Measurements from ENCODE around the gene C1orf226. TPM values are rescaled to one million over a fixed set of nuclear protein-coding genes. Genes with fewer than 3 reads are reported as not detected.

C1orf226 gene
- total RNA-seq, 2 donors from 2014 or later, result not detected

- H3K36me3 Mint-ChIP-seq (ENCODE audit: low read depth), result peaks cover 2% of the 10 kb centered on the region
- no peak overlapping the region for H3K4me3 Mint-ChIP-seq
- peaks cover 49% of the 10 kb centered on the region for H3K27me3 Mint-ChIP-seq
- ATAC-seq, result no peak
- no peaks in the 10 kb centered on the region for H3K9me3 ChIP-seq (ENCODE audit: control insufficient read depth, low read length, poor library complexity, severe bottlenecking)
- H3K27ac Mint-ChIP-seq, result no peak overlapping the region
- peaks cover 19% of the 10 kb centered on the region for H3K4me1 Mint-ChIP-seq
- no peak for DNase-seq
Measured at GRCh38 chr1:162389021-162389818, 7.7 kb downstream of the C1orf226 start.

DNA sequence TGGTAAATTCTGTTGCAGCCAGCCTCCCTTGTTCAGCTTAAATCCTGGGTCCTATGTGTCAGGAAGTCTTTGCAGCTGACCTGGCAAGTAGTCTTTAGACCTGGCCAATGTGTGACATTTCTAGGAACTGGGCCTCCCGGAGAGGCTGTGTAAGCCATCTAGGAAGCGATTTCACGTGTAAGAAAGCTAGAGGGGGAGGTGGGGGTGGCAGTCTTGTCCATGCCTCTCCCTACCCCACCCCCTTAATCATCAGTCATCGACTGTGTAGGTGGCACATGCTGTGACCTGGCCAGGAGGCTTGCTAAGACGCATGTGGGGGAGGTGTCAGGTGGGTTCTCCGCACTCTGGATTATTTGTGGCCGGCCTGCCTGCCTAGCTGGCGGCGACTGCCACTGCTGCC is 8.4 kb downstream of the C1orf226 start:
- peaks cover 19% of the 10 kb centered on the region for H3K4me1 Mint-ChIP-seq
- peaks cover 49% of the 10 kb centered on the region for H3K27me3 Mint-ChIP-seq
- DNase-seq, result no peak
- no peak for ATAC-seq
- H3K27ac Mint-ChIP-seq, result no peak overlapping the region
- H3K36me3 Mint-ChIP-seq (ENCODE audit: low read depth), result peaks cover 2% of the 10 kb centered on the region
- H3K4me3 Mint-ChIP-seq, result no peak overlapping the region
- H3K9me3 ChIP-seq (ENCODE audit: control insufficient read depth, low read length, poor library complexity, severe bottlenecking), result no peaks in the 10 kb centered on the region

DNA sequence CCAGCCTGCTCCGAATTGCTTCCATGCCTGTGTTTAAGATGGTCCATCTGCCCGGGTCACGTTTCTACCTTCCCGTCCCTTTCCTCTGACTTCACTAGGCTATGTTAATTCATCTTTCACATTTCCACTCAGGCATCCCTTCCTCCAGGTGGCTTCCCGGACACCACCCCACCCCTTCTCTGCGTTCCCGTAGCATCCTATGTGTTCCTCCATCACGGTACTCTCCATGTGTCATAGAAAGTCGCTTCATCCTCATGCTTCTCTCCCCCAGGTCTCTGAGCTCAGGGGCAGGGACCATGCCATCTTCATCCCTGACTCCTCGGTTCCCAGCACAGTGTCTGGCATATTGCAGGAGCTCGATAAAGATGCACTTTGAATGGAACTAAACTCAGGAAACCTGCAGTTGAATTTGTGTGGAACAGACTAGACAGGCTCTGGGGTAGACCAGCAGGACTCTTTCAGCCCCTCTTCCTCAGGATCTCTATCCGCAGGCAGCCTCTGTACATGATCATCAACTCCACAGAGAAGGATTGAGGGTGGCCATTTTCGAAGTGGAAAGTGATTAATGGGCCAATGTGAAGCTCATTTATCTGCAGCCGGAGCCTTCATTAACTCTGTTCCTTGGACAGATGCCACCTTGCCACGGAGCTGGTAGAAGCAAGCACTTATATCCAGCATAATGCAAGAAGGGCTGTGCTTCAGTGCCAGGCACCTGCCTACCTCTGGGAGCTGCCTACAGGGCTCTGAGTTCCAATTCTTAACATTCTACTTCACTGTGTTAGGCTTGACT is 9.1 kb downstream of the C1orf226 start:
- no peak for ATAC-seq
- H3K27ac Mint-ChIP-seq, result no peak overlapping the region
- H3K27me3 Mint-ChIP-seq, result peaks cover 49% of the 10 kb centered on the region

DNA sequence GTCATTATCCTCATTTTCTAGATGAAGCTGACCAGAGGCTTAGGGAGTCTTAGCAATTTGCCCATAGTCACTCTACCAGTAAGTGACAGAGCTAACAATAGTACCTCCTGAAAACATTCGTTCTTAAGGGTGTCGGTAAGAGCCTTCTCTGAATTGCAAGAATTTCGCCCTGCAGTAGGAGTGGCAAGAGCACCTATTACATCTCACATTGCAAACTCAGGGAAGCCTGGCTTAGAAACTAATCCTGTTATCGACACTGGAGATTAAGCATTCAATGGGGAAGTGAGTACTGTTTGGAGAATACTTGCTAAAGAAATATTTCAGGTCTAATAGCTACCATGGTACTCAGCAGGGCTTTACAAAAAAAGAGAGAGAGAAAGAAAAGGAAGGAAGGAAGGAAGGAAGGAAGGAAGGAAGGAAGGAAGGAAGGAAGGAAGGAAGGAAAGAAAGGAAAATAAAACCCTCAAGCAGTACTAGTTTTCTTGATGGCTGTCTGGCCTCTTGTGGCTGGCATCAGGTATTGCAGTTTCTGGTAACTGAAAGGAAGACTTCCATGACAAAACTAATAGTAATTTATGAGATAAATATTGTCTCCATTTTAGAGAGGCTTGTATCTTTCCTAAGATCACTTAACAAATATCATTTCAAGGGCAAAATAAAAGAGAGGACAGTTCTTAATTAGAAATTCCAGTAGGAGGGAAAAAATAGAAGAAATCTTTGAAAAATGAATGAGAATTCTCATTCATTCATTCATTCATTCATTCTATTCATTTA is 10.4 kb downstream of the C1orf226 start:
- H3K27me3 Mint-ChIP-seq, result peaks cover 48% of the 10 kb centered on the region
- no peaks in the 10 kb centered on the region for H3K9me3 ChIP-seq (ENCODE audit: control insufficient read depth, low read length, poor library complexity, severe bottlenecking)
- no peaks in the 10 kb centered on the region for H3K36me3 Mint-ChIP-seq (ENCODE audit: low read depth)
- H3K27ac Mint-ChIP-seq, result no peak overlapping the region
- H3K4me1 Mint-ChIP-seq, result peaks cover 19% of the 10 kb centered on the region
- DNase-seq, result no peak
- H3K4me3 Mint-ChIP-seq, result no peak overlapping the region
- ATAC-seq, result no peak

More for the DNA sequence above, 9.1 kb downstream of the C1orf226 start:
- H3K4me3 Mint-ChIP-seq, result no peak overlapping the region
- no peak for DNase-seq
- H3K4me1 Mint-ChIP-seq, result peaks cover 19% of the 10 kb centered on the region
- H3K36me3 Mint-ChIP-seq (ENCODE audit: low read depth), result no peaks in the 10 kb centered on the region
- no peaks in the 10 kb centered on the region for H3K9me3 ChIP-seq (ENCODE audit: control insufficient read depth, low read length, poor library complexity, severe bottlenecking)

- DNase-seq (no peak), ATAC-seq (no peak)
- H3K9me3 ChIP-seq (ENCODE audit: control insufficient read depth, low read length, poor library complexity, severe bottlenecking), result no peaks in the 10 kb centered on the region
- Mint-ChIP-seq H3K4me3 (no peak overlapping the region), H3K27me3 (peaks cover 41% of the 10 kb centered on the region), H3K36me3 (ENCODE audit: low read depth) (no peaks in the 10 kb centered on the region), H3K4me1 (peaks cover 8% of the 10 kb centered on the region), H3K27ac (no peak overlapping the region)
Measured at GRCh38 chr1:162396201-162396906, 14.8 kb downstream of the C1orf226 start.

DNA sequence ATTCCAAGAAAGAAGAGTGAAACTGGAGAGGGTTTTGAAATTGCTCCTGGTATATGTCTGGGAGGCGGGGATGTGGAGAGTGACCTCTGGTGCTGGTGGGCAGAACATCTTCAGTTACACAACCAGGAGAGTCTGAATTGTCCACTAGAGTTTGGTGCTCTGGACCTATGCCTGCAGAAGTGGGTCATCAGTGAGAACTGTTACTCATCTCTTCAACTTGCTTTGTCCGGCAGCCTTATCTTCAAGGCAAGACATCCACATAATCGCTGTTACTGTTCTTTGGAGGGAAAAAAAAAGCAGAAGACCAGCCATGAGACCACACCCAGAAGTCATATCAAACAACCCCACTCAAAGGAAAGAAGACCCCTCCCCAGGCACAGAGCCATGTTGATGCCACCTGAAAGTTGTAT is 15.5 kb downstream of the C1orf226 start:
- H3K9me3 ChIP-seq (ENCODE audit: control insufficient read depth, low read length, poor library complexity, severe bottlenecking), result no peaks in the 10 kb centered on the region
- Mint-ChIP-seq H3K4me3 (no peak overlapping the region), H3K27me3 (peaks cover 43% of the 10 kb centered on the region), H3K4me1 (peaks cover 3% of the 10 kb centered on the region), H3K27ac (no peak overlapping the region), H3K36me3 (ENCODE audit: low read depth) (no peaks in the 10 kb centered on the region)
- ATAC-seq (no peak), DNase-seq (no peak)

- H3K27ac Mint-ChIP-seq, result no peak overlapping the region
- no peak overlapping the region for H3K4me3 Mint-ChIP-seq
- DNase-seq, result no peak
- ATAC-seq, result no peak
- H3K36me3 Mint-ChIP-seq (ENCODE audit: low read depth), result no peaks in the 10 kb centered on the region
- H3K27me3 Mint-ChIP-seq, result peaks cover 53% of the 10 kb centered on the region
- H3K4me1 Mint-ChIP-seq, result no peaks in the 10 kb centered on the region
- no peaks in the 10 kb centered on the region for H3K9me3 ChIP-seq (ENCODE audit: control insufficient read depth, low read length, poor library complexity, severe bottlenecking)
Measured at GRCh38 chr1:162397943-162398560, 16.5 kb downstream of the C1orf226 start.

DNA sequence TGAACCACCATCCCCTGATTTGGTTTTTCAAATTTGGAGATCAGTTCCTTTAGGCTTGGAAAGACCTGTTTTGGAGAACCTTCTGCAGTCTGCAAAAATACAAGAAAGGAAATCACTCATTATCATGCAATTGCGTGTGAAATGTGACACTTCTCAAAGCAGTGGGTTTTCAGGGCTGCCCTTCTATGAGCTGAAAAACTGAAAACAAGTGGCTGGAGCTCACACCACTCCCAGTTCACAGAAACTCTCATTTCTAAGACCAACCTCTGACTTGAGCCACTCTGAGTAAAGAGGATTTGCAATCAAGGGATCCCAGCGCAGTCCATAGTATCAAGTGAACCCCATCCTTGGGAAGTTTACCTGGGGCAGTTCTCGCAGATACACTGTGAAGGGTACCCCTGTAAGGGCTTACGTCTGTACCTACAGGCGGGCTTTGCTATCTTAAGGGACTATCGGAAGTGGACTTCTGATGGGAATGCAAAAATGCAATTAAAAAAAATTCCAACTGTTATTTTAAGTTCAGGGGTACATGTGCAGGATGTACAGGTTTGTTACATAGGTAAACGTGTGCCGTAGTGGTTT is 17.6 kb downstream of the C1orf226 start:
- ATAC-seq (no peak), DNase-seq (no peak)
- Mint-ChIP-seq H3K4me3 (no peak overlapping the region), H3K27me3 (peaks cover 58% of the 10 kb centered on the region), H3K27ac (no peak overlapping the region), H3K4me1 (no peaks in the 10 kb centered on the region), H3K36me3 (ENCODE audit: low read depth) (no peaks in the 10 kb centered on the region)
- H3K9me3 ChIP-seq (ENCODE audit: control insufficient read depth, low read length, poor library complexity, severe bottlenecking), result no peaks in the 10 kb centered on the region

DNA sequence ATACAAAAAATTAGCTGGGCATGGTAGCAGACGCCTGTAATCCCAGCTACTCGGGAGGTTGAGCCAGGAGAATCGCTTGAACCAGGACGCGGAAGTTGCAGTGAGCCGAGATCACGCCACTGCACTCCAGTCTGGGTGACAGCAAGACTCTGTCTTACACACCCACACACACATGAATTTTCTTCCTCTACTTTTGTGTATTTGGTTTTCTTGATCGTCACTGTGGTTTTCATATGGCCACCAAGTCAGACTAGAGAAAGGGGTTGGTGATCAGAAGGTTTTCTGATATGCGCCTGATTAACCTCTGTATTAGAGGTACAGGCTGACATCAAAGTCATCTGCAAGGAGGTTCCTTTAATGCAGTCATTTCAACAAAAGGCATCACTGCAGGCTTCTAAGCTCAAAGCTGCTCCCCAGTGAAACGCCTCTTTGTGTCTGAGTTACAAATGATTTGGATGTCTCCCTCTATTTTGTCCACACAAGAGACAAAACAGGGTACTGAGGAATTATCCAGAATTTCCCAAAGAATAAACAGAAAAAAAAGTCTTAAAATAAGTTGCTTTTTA is 19.3 kb downstream of the C1orf226 start:
- Mint-ChIP-seq H3K4me1 (no peaks in the 10 kb centered on the region), H3K36me3 (ENCODE audit: low read depth) (no peaks in the 10 kb centered on the region), H3K27me3 (peaks cover 61% of the 10 kb centered on the region), H3K4me3 (no peak overlapping the region), H3K27ac (no peak overlapping the region)
- H3K9me3 ChIP-seq (ENCODE audit: control insufficient read depth, low read length, poor library complexity, severe bottlenecking), result no peaks in the 10 kb centered on the region
- no peak for DNase-seq
- no peak for ATAC-seq

- H3K4me1 Mint-ChIP-seq, result peaks cover 5% of the 10 kb centered on the region
- no peak overlapping the region for H3K4me3 Mint-ChIP-seq
- H3K27ac Mint-ChIP-seq, result no peak overlapping the region
- DNase-seq (no peak), ATAC-seq (no peak)
- peaks cover 2% of the 10 kb centered on the region for H3K36me3 Mint-ChIP-seq (ENCODE audit: low read depth)
- peaks cover 50% of the 10 kb centered on the region for H3K27me3 Mint-ChIP-seq
- H3K9me3 ChIP-seq (ENCODE audit: control insufficient read depth, low read length, poor library complexity, severe bottlenecking), result no peaks in the 10 kb centered on the region
Measured at GRCh38 chr1:162404550-162405160, 23.1 kb downstream of the C1orf226 start.

GRCh38 chr1:162405800-162406199 is 24.3 kb downstream of the C1orf226 start:
- ATAC-seq, result no peak
- DNase-seq, result no peak
- H3K36me3 Mint-ChIP-seq (ENCODE audit: low read depth), result peaks cover 2% of the 10 kb centered on the region
- no peak overlapping the region for H3K27ac Mint-ChIP-seq
- no peaks in the 10 kb centered on the region for H3K9me3 ChIP-seq (ENCODE audit: control insufficient read depth, low read length, poor library complexity, severe bottlenecking)
- H3K4me3 Mint-ChIP-seq, result no peak overlapping the region
- peaks cover 5% of the 10 kb centered on the region for H3K4me1 Mint-ChIP-seq
- H3K27me3 Mint-ChIP-seq, result peaks cover 52% of the 10 kb centered on the region
